ENCODE data around the gene VIPAS39.
A peak's percentile ranks its signal among the peaks of the same experiment; 100 is the strongest.

VIPAS39 gene

DNA sequence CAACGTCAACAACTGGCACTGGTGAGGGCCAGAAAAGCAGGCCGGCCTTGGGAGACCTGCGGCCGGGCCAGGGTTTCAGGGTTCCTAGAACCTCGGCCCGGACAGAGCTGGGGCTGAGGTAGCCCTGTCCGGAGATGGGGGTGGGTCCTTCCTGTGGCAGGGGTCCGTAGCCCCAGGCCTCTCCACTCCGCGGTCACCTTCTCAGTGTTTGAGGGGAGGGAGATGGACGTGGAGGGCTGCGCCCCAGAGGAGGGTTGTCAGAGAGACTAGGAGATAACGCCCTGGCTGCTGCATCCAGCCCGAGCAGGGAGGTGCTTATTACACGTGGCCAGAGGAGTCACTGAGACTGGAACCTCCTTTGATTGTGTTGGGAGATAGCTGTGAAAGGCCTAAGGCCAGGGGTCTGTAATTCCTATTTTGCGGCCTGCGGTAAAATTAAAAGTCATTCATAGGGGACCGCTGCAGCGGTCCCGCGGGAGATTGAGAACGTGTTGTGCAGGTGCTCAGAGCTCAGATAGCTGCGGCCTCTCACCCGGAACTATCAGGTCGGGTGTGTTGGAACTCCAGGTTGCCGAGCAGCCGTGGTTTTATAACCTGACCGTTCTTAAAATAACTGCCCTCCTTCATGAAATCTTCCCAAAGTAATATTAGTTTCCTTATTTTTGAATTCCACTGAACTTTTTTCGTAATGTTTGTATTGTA lies 999 bp upstream of the VIPAS39 start:
- peak overlapping the region; percentile 90 to 97 for H3K4me3 ChIP-seq (replicated peaks in 1 of 2; ENCODE audit: low read depth in 2 of 2, low read length in 2 of 2)
- peak; percentile 27 to 38 for DNase-seq (ENCODE audit: low read depth in 2 of 2)
- TF ChIP-seq, protein P1, sequence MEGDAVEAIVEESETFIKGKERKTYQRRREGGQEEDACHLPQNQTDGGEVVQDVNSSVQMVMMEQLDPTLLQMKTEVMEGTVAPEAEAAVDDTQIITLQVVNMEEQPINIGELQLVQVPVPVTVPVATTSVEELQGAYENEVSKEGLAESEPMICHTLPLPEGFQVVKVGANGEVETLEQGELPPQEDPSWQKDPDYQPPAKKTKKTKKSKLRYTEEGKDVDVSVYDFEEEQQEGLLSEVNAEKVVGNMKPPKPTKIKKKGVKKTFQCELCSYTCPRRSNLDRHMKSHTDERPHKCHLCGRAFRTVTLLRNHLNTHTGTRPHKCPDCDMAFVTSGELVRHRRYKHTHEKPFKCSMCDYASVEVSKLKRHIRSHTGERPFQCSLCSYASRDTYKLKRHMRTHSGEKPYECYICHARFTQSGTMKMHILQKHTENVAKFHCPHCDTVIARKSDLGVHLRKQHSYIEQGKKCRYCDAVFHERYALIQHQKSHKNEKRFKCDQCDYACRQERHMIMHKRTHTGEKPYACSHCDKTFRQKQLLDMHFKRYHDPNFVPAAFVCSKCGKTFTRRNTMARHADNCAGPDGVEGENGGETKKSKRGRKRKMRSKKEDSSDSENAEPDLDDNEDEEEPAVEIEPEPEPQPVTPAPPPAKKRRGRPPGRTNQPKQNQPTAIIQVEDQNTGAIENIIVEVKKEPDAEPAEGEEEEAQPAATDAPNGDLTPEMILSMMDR (IDR thresholded peaks at IDR 0.05; ENCODE audit: low read depth, low read length), result no peak

DNA sequence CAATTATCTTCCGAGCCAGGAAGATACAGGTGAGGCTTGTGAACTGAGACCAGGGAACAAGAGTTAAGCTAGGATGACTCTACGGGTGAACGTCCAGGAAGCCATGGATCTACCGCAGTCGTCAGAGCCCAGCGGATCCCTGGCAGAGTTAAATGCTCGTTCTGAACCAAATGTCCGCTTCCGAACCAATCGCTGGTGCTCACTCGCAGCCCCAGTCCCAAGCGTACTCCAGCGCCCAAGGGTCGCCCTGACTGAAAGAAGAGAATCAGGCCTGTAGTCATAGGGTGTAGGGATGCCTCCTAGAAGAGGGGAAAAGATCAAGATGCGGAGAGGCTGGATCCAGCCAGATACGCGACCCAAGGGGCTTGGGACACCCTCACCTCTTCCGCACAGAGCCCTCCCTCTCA lies 283 bp downstream of the VIPAS39 start:
- no peak for DNase-seq (ENCODE audit: low read depth in 2 of 2)
- peak overlapping the region; percentile 90 to 97 for H3K4me3 ChIP-seq (replicated peaks in 1 of 2; ENCODE audit: low read depth in 2 of 2, low read length in 2 of 2)

DNA sequence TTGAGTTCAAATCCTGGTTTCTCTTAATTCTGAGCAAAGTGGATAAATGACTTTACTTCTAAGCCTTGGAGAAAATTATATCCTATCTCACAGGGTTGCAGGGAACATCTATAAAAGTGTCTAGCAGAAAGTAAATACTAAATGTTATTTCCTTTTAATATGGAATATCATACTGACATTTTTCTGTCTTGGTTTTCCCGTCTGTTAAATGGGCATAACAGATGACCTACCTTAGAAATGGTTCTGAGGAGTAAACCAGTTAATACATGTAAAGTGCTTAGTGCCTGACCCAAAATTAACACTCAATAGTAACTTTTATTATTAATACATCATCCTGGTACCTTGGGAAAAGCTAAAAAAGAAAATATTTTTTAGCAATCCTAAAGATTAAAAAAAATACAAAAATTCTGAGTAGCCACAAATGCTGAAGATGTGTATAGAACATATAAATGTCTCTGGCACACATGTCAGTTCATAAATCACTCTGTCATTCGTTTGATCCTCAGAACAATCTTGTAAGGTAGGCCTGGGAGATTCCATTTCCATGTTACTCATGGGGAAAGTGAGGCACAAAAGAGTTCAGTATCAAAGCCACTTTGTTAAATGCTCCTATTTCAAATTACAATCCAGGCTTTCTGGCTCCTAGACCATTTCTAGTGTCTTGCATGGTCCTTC lies 1.3 kb downstream of the VIPAS39 start:
- no peak for DNase-seq (ENCODE audit: low read depth in 2 of 2)
- peak overlapping the region; percentile 90 to 97 for H3K4me3 ChIP-seq (replicated peaks in 1 of 2; ENCODE audit: low read depth in 2 of 2, low read length in 2 of 2)
- TF ChIP-seq, protein P1 (IDR thresholded peaks at IDR 0.05; ENCODE audit: low read depth, low read length), result no peak

More for the DNA sequence above, 283 bp downstream of the VIPAS39 start:
- TF ChIP-seq, protein P1 (IDR thresholded peaks at IDR 0.05; ENCODE audit: low read depth, low read length), result no peak

DNA sequence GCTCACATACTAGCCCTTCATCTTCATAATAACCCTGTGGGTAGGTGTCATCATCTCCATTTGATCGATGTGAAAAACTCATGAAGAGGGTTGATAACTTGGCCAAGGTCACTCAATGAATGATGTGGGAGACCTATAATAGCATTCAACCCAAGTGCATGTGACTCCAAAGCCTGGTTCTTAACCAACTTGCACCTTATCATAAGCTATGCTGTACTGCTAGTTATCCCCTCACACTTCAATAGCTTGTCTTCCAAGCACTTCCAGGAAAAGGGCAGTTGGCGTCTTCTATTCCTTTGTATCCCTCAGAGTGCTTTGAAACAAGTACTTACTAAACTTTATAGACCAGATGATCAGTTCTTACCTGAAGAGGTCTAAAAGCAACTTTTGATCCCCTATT lies 15.2 kb downstream of the VIPAS39 start:
- no peak overlapping the region for H3K4me3 ChIP-seq (replicated peaks in 1 of 2; ENCODE audit: low read depth in 2 of 2, low read length in 2 of 2)
- no peak for DNase-seq (ENCODE audit: low read depth in 2 of 2)
- TF ChIP-seq, protein P1 (IDR thresholded peaks at IDR 0.05; ENCODE audit: low read depth, low read length), result no peak

DNA sequence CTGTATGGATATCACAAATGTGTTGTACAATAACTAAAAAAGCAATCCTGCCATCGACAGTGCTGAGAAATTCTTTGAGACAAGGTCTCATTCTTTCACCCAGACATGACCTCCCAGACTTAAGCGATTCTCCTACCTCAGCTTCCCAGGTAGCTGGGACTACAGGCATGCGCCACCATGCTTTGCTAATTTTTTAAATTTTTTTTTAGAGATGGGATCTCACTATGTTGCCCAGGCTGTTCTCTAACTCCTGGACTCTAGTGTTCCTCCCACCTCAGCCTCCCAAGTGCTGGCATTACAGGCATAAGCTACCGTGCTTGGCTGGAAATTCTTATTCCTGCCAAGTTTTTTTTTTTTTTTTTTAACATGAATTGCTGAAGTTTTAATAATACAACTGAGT lies 17.5 kb downstream of the VIPAS39 start:
- TF ChIP-seq, protein P1 (IDR thresholded peaks at IDR 0.05; ENCODE audit: low read depth, low read length), result no peak
- no peak overlapping the region for H3K4me3 ChIP-seq (replicated peaks in 1 of 2; ENCODE audit: low read depth in 2 of 2, low read length in 2 of 2)
- no peak for DNase-seq (ENCODE audit: low read depth in 2 of 2)

DNA sequence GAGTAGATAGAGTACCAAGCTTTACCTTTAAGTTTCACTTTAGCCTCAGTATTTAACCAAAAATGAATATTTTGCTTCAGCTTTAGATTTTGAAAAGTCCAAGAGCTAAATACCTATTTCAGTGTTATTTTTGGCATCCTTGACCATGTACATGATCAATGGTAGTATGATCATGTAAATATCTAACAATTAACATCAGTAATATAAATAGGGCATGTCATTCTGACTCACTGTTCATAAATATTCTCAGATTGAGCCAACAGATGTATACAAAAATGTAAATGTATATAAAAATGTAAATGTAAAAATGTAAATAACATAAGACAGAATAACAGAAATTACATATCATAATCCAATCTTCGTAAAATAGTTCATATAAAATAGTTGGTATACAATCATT lies 18.8 kb downstream of the VIPAS39 start:
- DNase-seq (ENCODE audit: low read depth in 2 of 2), result no peak
- TF ChIP-seq, protein P1 (IDR thresholded peaks at IDR 0.05; ENCODE audit: low read depth, low read length), result no peak
- no peak overlapping the region for H3K4me3 ChIP-seq (replicated peaks in 1 of 2; ENCODE audit: low read depth in 2 of 2, low read length in 2 of 2)

Measured in cardiac fibroblast (primary cell).